ENCODE measurements around the gene RDH8. TPM values are rescaled to one million over a fixed set of nuclear protein-coding genes. Genes with fewer than 3 reads are reported as not detected.

RDH8 gene
- total RNA-seq, 6 experiments from 2014 or later, result not detected

- Mint-ChIP-seq H3K9me3 (peaks cover 14% of the 10 kb centered on the region; the same call in 1 of the 2 replicates), H3K4me1 (ENCODE audit: low read depth) (no peaks in the 10 kb centered on the region), H3K36me3 (ENCODE audit: low read depth) (no peaks in the 10 kb centered on the region; the same call in 1 of the 2 replicates), H3K27ac (no peak overlapping the region), H3K4me3 (no peak overlapping the region), H3K27me3 (ENCODE audit: insufficient read depth) (peaks cover 38% of the 10 kb centered on the region)
- TF ChIP-seq, protein P1, sequence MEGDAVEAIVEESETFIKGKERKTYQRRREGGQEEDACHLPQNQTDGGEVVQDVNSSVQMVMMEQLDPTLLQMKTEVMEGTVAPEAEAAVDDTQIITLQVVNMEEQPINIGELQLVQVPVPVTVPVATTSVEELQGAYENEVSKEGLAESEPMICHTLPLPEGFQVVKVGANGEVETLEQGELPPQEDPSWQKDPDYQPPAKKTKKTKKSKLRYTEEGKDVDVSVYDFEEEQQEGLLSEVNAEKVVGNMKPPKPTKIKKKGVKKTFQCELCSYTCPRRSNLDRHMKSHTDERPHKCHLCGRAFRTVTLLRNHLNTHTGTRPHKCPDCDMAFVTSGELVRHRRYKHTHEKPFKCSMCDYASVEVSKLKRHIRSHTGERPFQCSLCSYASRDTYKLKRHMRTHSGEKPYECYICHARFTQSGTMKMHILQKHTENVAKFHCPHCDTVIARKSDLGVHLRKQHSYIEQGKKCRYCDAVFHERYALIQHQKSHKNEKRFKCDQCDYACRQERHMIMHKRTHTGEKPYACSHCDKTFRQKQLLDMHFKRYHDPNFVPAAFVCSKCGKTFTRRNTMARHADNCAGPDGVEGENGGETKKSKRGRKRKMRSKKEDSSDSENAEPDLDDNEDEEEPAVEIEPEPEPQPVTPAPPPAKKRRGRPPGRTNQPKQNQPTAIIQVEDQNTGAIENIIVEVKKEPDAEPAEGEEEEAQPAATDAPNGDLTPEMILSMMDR (IDR thresholded peaks at IDR 0.05), result no peak
- DNase-seq, result no peak
Observed at GRCh38 chr19:10037809-10038208, 24.5 kb downstream of the RDH8 start.

- peak; percentile 26 for DNase-seq
- Mint-ChIP-seq H3K27me3 (ENCODE audit: insufficient read depth) (peaks cover 11% of the 10 kb centered on the region), H3K4me1 (ENCODE audit: low read depth) (no peaks in the 10 kb centered on the region), H3K4me3 (no peak overlapping the region), H3K27ac (no peak overlapping the region), H3K36me3 (ENCODE audit: low read depth) (peaks cover 11% of the 10 kb centered on the region; the same call in 1 of the 2 replicates), H3K9me3 (peaks cover 42% of the 10 kb centered on the region; the same call in 1 of the 2 replicates)
- TF ChIP-seq, protein P1 (IDR thresholded peaks at IDR 0.05), result no peak
Observed at GRCh38 chr19:10043286-10043927, 30.1 kb downstream of the RDH8 start.

DNA sequence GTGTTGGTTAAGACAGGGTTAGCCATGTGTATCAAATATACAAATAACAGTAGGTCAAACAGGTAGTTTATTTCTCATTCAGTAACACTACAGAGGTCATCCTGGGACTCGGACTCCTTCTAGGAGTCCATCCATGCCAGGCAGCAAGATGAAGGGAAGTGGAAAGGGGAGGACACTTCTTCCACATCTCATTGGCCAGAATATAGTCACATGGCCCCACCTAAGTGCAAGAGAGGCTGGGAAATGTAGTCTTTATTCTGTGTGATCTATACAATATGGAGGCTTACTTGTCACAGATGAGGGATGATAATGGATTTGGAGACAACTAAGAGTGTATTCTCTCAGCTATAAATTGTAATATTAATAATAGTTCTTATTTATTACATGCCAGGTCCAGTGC, 31.1 kb downstream of the RDH8 start:
- TF ChIP-seq, protein P1 (IDR thresholded peaks at IDR 0.05), result no peak
- peaks cover 7% of the 10 kb centered on the region for H3K27me3 Mint-ChIP-seq (ENCODE audit: insufficient read depth)
- no peaks in the 10 kb centered on the region for H3K4me1 Mint-ChIP-seq (ENCODE audit: low read depth)
- H3K36me3 Mint-ChIP-seq (ENCODE audit: low read depth), result peaks cover 11% of the 10 kb centered on the region; the same call in 1 of the 2 replicates
- H3K4me3 Mint-ChIP-seq, result no peak overlapping the region
- peaks cover 42% of the 10 kb centered on the region; the same call in 1 of the 2 replicates for H3K9me3 Mint-ChIP-seq
- no peak overlapping the region for H3K27ac Mint-ChIP-seq
- DNase-seq, result no peak

- H3K9me3 Mint-ChIP-seq, result peaks cover 42% of the 10 kb centered on the region; the same call in 1 of the 2 replicates
- H3K4me3 Mint-ChIP-seq, result no peak overlapping the region
- DNase-seq, result no peak
- no peak overlapping the region for H3K27ac Mint-ChIP-seq
- no peaks in the 10 kb centered on the region for H3K4me1 Mint-ChIP-seq (ENCODE audit: low read depth)
- H3K27me3 Mint-ChIP-seq (ENCODE audit: insufficient read depth), result peaks cover 11% of the 10 kb centered on the region
- TF ChIP-seq, protein P1 (IDR thresholded peaks at IDR 0.05), result no peak
- H3K36me3 Mint-ChIP-seq (ENCODE audit: low read depth), result peaks cover 11% of the 10 kb centered on the region; the same call in 1 of the 2 replicates
Observed at GRCh38 chr19:10045371-10045770, 32.1 kb downstream of the RDH8 start.

DNA sequence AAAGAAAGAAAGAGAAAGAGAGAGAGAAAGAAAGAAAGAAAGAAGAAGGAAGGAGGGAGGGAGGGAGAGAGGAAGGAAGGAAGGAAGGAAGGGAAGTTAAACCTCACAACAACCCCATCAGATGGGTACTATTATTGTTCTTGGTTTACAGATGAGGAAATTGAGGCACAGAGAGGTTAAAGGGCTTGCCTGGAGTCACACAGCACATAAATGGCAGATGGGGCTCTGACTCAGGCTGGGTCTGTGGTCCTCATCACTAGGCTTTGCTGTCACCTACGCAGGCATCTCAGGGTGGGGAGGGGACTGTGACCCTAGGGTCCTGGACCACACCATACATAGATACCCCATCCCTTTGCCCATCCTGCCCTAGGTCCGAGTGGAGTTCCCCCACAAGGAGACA, 36.3 kb downstream of the RDH8 start:
- Mint-ChIP-seq H3K27ac (no peak overlapping the region), H3K36me3 (ENCODE audit: low read depth) (no peaks in the 10 kb centered on the region), H3K27me3 (ENCODE audit: insufficient read depth) (peaks cover 10% of the 10 kb centered on the region), H3K4me3 (no peak overlapping the region), H3K4me1 (ENCODE audit: low read depth) (no peaks in the 10 kb centered on the region), H3K9me3 (peaks cover 12% of the 10 kb centered on the region; the same call in 1 of the 2 replicates)
- TF ChIP-seq, protein P1 (IDR thresholded peaks at IDR 0.05), result no peak
- no peak for DNase-seq
